Transverse colon (tissue), 4 donors: ENCODE data around the gene CAMTA1. TPM values are rescaled to one million over a fixed set of nuclear protein-coding genes. Genes with fewer than 3 reads are reported as not detected.
A peak's percentile ranks its signal among the peaks of the same experiment; 100 is the strongest.

Source experiments
- DNase-seq: peaks from one replicate; pipeline ENCODE4 v3.0.0-alpha.2; 2019
- H3K27ac ChIP-seq, 4 donors: fragments of 200-600 bp; sonication (generic); 2 replicates each; pipeline ENCODE4 v1.5.1; 2016 to 2018; ENCODE audit warnings: inconsistent platforms in 4 of 4
- H3K27me3 ChIP-seq: fragments of 200-600 bp; sonication (generic); 2 replicates; pipeline ENCODE4 v1.5.1; 2017; ENCODE audit warnings: inconsistent platforms
- H3K36me3 ChIP-seq, 4 donors: fragments of 200-600 bp; sonication (generic); 2 replicates each; pipeline ENCODE4 v1.5.1; 2017 to 2019; ENCODE audit warnings: inconsistent platforms in 4 of 4
- H3K4me1 ChIP-seq, 4 donors: fragments of 200-600 bp; sonication (generic); 2 replicates each; pipeline ENCODE4 v1.5.1; 2017 to 2020; ENCODE audit warnings: inconsistent platforms in 4 of 4
- H3K4me3 ChIP-seq, 4 donors: fragments of 200-600 bp; sonication (generic); 1 replicate in 1 of 4; 2 replicates in 3 of 4; pipeline versions ENCODE4 v1.5.1 to v1.6.1; 2017 to 2019; ENCODE audit warnings: inconsistent platforms in 4 of 4
- H3K9me3 ChIP-seq, 2 donors: fragments of 200-600 bp; sonication (generic); 2 replicates each; pipeline ENCODE4 v1.5.1; 2017 to 2019; ENCODE audit warnings: inconsistent platforms in 2 of 2
- EP300 ChIP-seq: sonication (generic); formaldehyde crosslinking; IDR thresholded peaks from one replicate; pipeline ENCODE4 v1.6.1; 2017; ENCODE audit warnings: antibody characterized with exemption, low read depth
- POLR2A ChIP-seq: fragments of 450-650 bp; IDR thresholded peaks from one replicate; pipeline ENCODE4 v1.6.1; 2016; ENCODE audit warnings: antibody characterized with exemption, mild to moderate bottlenecking, moderate library complexity
- POLR2AphosphoS5 ChIP-seq, 3 donors: sonication (generic); formaldehyde crosslinking; IDR thresholded peaks; one replicate each; pipeline ENCODE4 v1.6.1; 2016; ENCODE audit warnings: antibody characterized with exemption in 3 of 3
- WGBS, 2 donors: methylation state at CpG; one replicate each; pipeline ENCODE4 v1.1.5; 2018; ENCODE audit warnings: low coverage in 1 of 2; 5-methylcytosine and 5-hydroxymethylcytosine counted together
- in situ Hi-C, 4 donors: fragments of 200-750 bp; cut with MboI; loops; one replicate each; pipeline versions ENCODE4 v1.15.0 to v1.15.1; 2017; ENCODE audit warnings: low sequenced_read_pairs in 3 of 4, low pct_ligation_motif_present in 1 of 4, low pct_unique_long_range_greater_than_20kb in 1 of 4
- intact Hi-C: fragments of 100-400 bp; cut with DNase I; formaldehyde crosslinking; loops from one replicate; pipeline ENCODE4 v1.15.1; 2023; ENCODE audit warnings: low total_unique reads
- total RNA-seq, 4 donors: library from RNA; depleted of rRNA; stranded (reverse); fragments of >200 nt; gene quantifications; one replicate each; pipeline ENCODE4 v1.1.0, GENCODE V29; 2016
- TF ChIP-seq, protein P1 (sequence below), 5 experiments: fragments of 200-600 bp in 3 of 5; fragments of 450-650 bp in 2 of 5; sonication (generic) in 3 of 5; IDR thresholded peaks; 1 replicate in 2 of 5; 2 replicates in 3 of 5; pipeline ENCODE4 v1.5.1; 2016 to 2017; ENCODE audit warnings: antibody characterized with exemption in 5 of 5, inconsistent platforms in 3 of 5, mild to moderate bottlenecking in 2 of 5, moderate library complexity in 1 of 5

The CAMTA1 gene
- total RNA-seq, 4 donors from 2014 or later, result 93.8 to 268 (median 130) TPM

DNA sequence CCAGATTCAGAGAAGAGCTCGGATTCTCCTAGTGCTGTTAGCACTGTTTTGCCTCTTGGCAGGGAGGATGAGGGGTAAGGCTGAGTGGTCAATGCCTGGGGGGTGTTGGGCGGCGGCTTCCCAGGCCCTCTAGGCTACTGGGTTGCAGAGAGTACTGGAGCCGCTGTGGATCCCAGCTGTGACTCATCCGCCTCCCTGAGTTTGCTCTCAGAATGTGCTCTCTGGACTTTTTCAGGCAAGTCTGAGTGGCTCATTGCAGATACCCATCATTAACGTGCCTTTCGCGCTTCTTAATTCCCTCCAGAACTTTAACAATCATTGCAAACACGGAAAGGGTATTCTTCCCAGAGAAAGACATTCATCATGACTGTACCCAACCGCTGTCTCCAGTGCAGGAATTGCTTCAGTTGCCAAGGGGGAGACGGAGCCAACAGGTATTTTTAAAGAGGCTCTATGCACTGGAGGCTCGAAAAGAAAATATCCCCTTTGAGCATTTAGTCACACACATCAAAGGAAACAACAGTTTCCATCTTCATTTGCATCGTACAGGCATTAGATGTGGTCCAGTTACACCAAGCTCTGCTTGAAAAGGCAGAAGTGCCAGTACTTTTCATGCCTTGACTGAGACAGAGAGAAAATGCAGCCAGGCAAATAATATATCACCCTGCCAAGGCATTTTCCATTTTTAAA lies 14.4 kb upstream of the CAMTA1 start:
- no peaks in the 10 kb centered on the region for H3K9me3 ChIP-seq
- no peaks in the 10 kb centered on the region for H3K27me3 ChIP-seq
- intact Hi-C loops, result no loop called here
- TF ChIP-seq EP300 (no peak), POLR2AphosphoS5 (IDR thresholded peaks at IDR 0.05) (no peak), POLR2A (no peak)
- TF ChIP-seq, protein P1, sequence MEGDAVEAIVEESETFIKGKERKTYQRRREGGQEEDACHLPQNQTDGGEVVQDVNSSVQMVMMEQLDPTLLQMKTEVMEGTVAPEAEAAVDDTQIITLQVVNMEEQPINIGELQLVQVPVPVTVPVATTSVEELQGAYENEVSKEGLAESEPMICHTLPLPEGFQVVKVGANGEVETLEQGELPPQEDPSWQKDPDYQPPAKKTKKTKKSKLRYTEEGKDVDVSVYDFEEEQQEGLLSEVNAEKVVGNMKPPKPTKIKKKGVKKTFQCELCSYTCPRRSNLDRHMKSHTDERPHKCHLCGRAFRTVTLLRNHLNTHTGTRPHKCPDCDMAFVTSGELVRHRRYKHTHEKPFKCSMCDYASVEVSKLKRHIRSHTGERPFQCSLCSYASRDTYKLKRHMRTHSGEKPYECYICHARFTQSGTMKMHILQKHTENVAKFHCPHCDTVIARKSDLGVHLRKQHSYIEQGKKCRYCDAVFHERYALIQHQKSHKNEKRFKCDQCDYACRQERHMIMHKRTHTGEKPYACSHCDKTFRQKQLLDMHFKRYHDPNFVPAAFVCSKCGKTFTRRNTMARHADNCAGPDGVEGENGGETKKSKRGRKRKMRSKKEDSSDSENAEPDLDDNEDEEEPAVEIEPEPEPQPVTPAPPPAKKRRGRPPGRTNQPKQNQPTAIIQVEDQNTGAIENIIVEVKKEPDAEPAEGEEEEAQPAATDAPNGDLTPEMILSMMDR (IDR thresholded peaks at IDR 0.05), result no peak
- in situ Hi-C loops, result no loop called here
- no peak overlapping the region for H3K4me3 ChIP-seq
- WGBS, 2 donors, result 42 to 50% methylated on average over 3 to 13 of the region's 13 CpGs
- H3K36me3 ChIP-seq, result no peaks in the 10 kb centered on the region
- H3K27ac ChIP-seq, result peak overlapping the region in 1 of 4 donors; percentile 30
- no peak for DNase-seq
- H3K4me1 ChIP-seq, result peaks cover 0 to 9% (median 2%) of the 10 kb centered on the region in 4 donors

DNA sequence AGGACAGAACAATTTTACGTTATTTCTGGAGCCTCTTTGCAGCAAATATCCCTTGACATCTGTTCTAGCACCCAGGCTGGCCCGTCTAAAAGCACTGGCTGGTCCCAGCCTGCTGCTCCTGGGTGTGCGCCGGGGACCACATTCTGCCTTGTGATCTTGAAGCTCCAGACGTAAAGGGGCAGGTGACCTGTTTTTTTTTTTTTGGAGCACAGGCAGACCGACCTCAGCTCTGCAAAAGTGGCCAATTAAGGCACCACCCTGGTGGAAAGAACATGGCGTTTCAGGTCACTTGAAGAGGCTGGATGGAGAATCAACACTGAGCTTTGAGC lies 13.8 kb upstream of the CAMTA1 start:
- Histone ChIP-seq H3K4me1 (peaks cover 0 to 9% (median 2%) of the 10 kb centered on the region in 4 donors), H3K27ac (peak overlapping the region in 1 of 4 donors; percentile 22), H3K9me3 (no peaks in the 10 kb centered on the region), H3K4me3 (no peak overlapping the region), H3K27me3 (no peaks in the 10 kb centered on the region), H3K36me3 (no peaks in the 10 kb centered on the region)
- in situ Hi-C loops (no loop called here), intact Hi-C loops (no loop called here)
- no peak for TF ChIP-seq POLR2AphosphoS5 (IDR thresholded peaks at IDR 0.05)
- TF ChIP-seq, protein P1 (IDR thresholded peaks at IDR 0.05), result no peak
- no peak for TF ChIP-seq EP300
- no peak for TF ChIP-seq POLR2A
- DNase-seq, result no peak
- 63 to 80% methylated on average over 1 to 7 of the region's 7 CpGs for WGBS, 2 donors

GRCh38 chr1:6774381-6774780 lies 10.9 kb upstream of the CAMTA1 start:
- no peak overlapping the region for H3K27ac ChIP-seq
- H3K4me1 ChIP-seq, result peaks cover 0 to 9% (median 2%) of the 10 kb centered on the region in 4 donors
- intact Hi-C loops (no loop called here), in situ Hi-C loops (no loop called here)
- no peak for TF ChIP-seq EP300
- H3K27me3 ChIP-seq, result no peaks in the 10 kb centered on the region
- no peak for DNase-seq
- WGBS, 2 donors, result 96% methylated on average over 1 of the region's 1 CpG; no CpG with 5 or more reads in 1 of the 2 donors
- H3K9me3 ChIP-seq, result no peaks in the 10 kb centered on the region
- no peaks in the 10 kb centered on the region for H3K36me3 ChIP-seq
- H3K4me3 ChIP-seq, result no peak overlapping the region

DNA sequence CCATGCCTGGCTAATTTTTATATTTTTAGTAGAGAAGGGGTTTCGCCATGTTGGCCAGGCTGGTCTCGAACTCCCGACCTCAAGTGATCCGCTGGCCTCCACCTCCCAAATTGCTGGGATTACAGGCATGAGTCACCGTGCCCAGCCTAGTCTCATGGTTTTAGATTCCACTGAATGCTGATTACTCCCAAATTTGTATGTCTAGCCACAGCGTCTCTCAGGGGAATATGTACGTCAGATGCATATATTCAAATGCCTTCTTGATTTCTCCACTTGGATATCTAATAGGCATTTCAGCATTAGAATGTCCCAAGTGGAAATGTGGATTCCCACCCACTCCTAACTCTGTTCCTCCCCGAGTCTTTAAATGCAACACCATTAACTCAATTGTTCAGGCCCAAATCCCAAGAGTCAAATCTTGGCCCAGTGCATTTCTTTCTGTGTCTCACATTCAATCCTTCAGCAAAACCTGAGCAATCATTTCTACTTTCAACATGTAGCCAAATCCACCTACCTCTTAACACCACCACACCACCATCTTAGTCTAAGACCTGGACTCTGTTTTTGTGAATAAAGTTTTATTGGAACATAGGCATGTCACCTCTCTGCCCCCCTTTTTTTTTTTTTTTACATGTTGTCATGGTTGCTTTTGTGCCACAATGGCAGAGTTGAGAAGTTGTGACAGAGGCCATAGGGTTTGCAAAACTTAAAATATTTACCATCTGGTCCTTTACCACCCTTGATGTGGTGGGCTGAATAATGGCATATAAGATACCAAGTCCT lies 9.8 kb upstream of the CAMTA1 start:
- in situ Hi-C loops (no loop called here), intact Hi-C loops (no loop called here)
- Histone ChIP-seq H3K36me3 (no peaks in the 10 kb centered on the region), H3K27me3 (no peaks in the 10 kb centered on the region), H3K4me3 (no peak overlapping the region), H3K27ac (no peak overlapping the region), H3K4me1 (peaks cover 0 to 9% (median 2%) of the 10 kb centered on the region in 4 donors), H3K9me3 (no peaks in the 10 kb centered on the region)
- 97% methylated on average over 8 of the region's 8 CpGs; no CpG with 5 or more reads in 1 of the 2 donors for WGBS, 2 donors
- no peak for DNase-seq
- TF ChIP-seq, protein P1 (IDR thresholded peaks at IDR 0.05), result no peak
- TF ChIP-seq POLR2A, result no peak
- no peak for TF ChIP-seq EP300
- no peak for TF ChIP-seq POLR2AphosphoS5 (IDR thresholded peaks at IDR 0.05)
